Islet precursor cell (in vitro differentiated cells): ENCODE data around the gene OR4F6.

Experiments used
- DNase-seq: peaks from one replicate; pipeline ENCODE4 v3.0.0-alpha.2; 2018

The OR4F6 gene

DNA sequence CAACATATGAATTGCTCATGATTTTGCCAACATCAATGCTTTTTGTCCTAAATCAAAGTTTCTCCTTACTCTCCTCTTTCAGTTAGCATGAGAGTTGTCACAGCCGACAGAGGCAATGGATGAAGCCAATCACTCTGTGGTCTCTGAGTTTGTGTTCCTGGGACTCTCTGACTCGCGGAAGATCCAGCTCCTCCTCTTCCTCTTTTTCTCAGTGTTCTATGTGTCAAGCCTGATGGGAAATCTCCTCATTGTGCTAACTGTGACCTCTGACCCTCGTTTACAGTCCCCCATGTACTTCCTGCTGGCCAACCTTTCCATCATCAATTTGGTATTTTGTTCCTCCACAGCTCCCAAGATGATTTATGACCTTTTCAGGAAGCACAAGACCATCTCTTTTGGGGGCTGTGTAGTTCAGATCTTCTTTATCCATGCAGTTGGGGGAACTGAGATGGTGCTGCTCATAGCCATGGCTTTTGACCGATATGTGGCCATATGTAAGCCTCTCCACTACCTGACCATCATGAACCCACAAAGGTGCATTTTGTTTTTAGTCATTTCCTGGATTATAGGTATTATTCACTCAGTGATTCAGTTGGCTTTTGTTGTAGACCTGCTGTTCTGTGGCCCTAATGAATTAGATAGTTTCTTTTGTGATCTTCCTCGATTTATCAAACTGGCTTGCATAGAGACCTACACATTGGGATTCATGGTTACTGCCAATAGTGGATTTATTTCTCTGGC is 2.5 kb downstream of the OR4F6 start:
- no peak for DNase-seq

- DNase-seq, result no peak
These were observed 4.1 kb downstream of the OR4F6 start for GRCh38 chr15:101807345-101807945.

GRCh38 chr15:101808201-101808600 is 4.9 kb downstream of the OR4F6 start:
- DNase-seq, result no peak

DNA sequence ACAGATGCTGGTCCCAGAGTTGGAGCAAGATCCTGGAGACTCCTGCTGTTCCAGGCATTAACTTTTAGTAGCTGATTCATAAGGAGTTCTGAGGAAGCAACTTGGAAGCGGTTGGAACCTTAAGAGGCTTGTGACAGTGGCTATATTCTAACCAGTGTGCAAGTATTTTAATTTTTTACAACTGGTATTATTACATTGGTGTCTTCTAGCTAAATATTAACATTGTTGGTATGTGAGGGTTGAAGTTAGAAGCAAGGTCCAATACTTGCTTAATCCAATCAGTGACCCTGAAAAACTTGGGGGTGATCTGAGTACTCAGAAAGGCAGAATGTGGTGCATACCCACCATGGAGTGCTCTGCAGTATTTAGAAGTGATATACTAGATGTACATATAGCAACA is 7.1 kb downstream of the OR4F6 start:
- DNase-seq, result no peak

GRCh38 chr15:101810876-101811275 is 7.6 kb downstream of the OR4F6 start:
- no peak for DNase-seq

DNA sequence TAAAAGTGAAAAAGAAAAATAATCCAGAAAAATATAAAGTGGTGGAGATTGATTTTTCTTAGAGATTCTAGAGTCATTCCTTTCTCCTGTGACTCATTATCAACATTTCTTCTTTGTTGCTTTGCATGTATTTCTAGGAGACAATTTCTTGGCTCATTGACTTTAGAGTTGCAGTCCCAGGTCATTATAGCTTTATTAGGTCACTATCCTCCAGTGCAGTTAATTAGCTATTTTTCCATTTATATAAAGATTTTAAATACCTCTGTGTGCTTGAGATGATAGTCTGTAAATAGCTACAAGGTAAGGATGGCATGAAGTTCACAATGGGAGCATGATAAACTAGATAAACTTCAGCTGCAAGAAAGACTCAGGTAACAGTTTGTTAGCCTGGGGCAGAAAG is 8.6 kb downstream of the OR4F6 start, which contains the start of gene OR4F15:
OR4F15 (plus strand) TSS at position 301 of the 400 bp plus-strand sequence. CDS start 5,985 bp downstream, outside the sequence.
- DNase-seq, result no peak

- no peak for DNase-seq
These were observed 10.7 kb downstream of the OR4F6 start for GRCh38 chr15:101813803-101814534.

GRCh38 chr15:101820781-101821180 is 17.5 kb downstream of the OR4F6 start:
- DNase-seq, result no peak

- DNase-seq, result no peak
These were observed 23.9 kb downstream of the OR4F6 start for GRCh38 chr15:101827257-101827656.

DNA sequence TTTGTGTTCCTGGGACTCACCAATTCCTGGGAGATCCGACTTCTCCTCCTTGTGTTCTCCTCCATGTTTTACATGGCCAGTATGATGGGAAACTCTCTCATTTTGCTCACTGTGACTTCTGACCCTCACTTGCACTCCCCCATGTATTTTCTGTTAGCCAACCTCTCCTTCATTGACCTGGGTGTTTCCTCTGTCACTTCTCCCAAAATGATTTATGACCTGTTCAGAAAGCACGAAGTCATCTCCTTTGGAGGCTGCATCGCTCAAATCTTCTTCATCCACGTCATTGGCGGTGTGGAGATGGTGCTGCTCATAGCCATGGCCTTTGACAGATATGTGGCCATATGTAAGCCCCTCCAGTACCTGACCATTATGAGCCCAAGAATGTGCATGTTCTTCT is 25.5 kb downstream of the OR4F6 start:
- no peak for DNase-seq

- no peak for DNase-seq
These were observed 38.3 kb downstream of the OR4F6 start for GRCh38 chr15:101841656-101842055.

GRCh38 chr15:101844916-101845315 is 41.6 kb downstream of the OR4F6 start:
- no peak for DNase-seq

- no peak for DNase-seq
These were observed 49.0 kb downstream of the OR4F6 start for GRCh38 chr15:101852356-101852755.
